HCT116 (cell line): ENCODE data around the gene ESPN. TPM values are rescaled to one million over a fixed set of nuclear protein-coding genes. Genes with fewer than 3 reads are reported as not detected.

Source experiments
- ATAC-seq: fragments of 200-7000 bp; cut with Tn5 transposase; 2 replicates; pipeline ENCODE4 v1.9.1; 2020; ENCODE audit warnings: mild to moderate bottlenecking, moderate library complexity
- BruUV-seq: library from RNA; stranded (reverse); fragments of 400-500 nt; replicated peaks from 2 replicates; lab custom pipeline; 2021; lab: Mats Ljungman, UMichigan
- CTCF ChIA-PET: fragments of 300-600 bp; sonication (Branson Sonifier 250); formaldehyde crosslinking; loops from one replicate; lab custom pipeline; 2021; ENCODE audit warnings: antibody characterized with exemption; lab: Charles Lee
- POLR2A ChIA-PET: fragments of 300-600, 350-600 bp; sonication (Branson Sonifier 250); formaldehyde crosslinking; loops from one replicate; lab custom pipeline; 2021; ENCODE audit warnings: antibody characterized with exemption; lab: Charles Lee
- RAD21 ChIA-PET, 2 experiments: fragments of 300-600 bp; sonication (Branson Sonifier 250); formaldehyde crosslinking; loops; one replicate each; lab custom pipeline; 2023; ENCODE audit warnings: low total read pairs in 2 of 2; ENCODE audit not compliant: uncharacterized antibody in 2 of 2, unreplicated experiment in 2 of 2, low non-redundant PET in 1 of 2; lab: Charles Lee
- DNase-seq: peaks from one replicate; pipeline ENCODE4 v3.0.0-alpha.2; 2010; ENCODE audit warnings: low read depth, low spot score
- H2AFZ ChIP-seq: fragments of 200-600 bp; shearing (Covaris generic), sonication (generic); 2 replicates; pipeline ENCODE4 v1.6.1; 2017; ENCODE audit warnings: low read depth, mixed run types, mixed read lengths, antibody characterized with exemption, low read length; ENCODE audit not compliant: poor library complexity, severe bottlenecking
- H3K27ac ChIP-seq: 2 replicates; pipeline ENCODE4 v1.5.1; 2012; ENCODE audit warnings: low read depth, low read length
- H3K27me3 ChIP-seq: fragments of 200-600 bp; sonication (generic); 2 replicates; pipeline ENCODE4 v1.6.1; 2016; ENCODE audit warnings: mixed run types, low read length, mixed read lengths; ENCODE audit not compliant: insufficient read depth
- H3K36me3 ChIP-seq, 2 experiments: fragments of 200-500 bp in 1 of 2; fragments of 200-600 bp in 1 of 2; sonication (Bioruptor generic) in 1 of 2; sonication (generic) in 1 of 2; 2 replicates each; pipeline versions ENCODE4 v1.5.1 to v1.6.1; 2014 to 2016; ENCODE audit warnings: low read length in 2 of 2, inconsistent platforms in 1 of 2, mixed read lengths in 1 of 2, mixed run types in 1 of 2; ENCODE audit not compliant: insufficient read depth in 2 of 2, control insufficient read depth in 1 of 2
- H3K4me1 ChIP-seq, 2 experiments: fragments of 200-600 bp in 1 of 2; sonication (generic) in 1 of 2; 2 replicates each; pipeline versions ENCODE4 v1.5.1 to v1.6.1; 2012 to 2017; ENCODE audit warnings: low read length in 2 of 2, inconsistent platforms in 1 of 2, mild to moderate bottlenecking in 1 of 2, mixed read lengths in 1 of 2, mixed run types in 1 of 2, moderate library complexity in 1 of 2; ENCODE audit not compliant: insufficient read depth in 2 of 2, control insufficient read depth in 1 of 2
- H3K4me2 ChIP-seq: fragments of 200-600 bp; sonication (generic); 2 replicates; pipeline ENCODE4 v1.6.1; 2017; ENCODE audit warnings: mixed run types, low read length, mixed read lengths
- H3K4me3 ChIP-seq, 2 experiments: fragments of 200-600 bp in 1 of 2; sonication (generic) in 1 of 2; replicated peaks in 1 of 2; 2 replicates each; pipeline ENCODE4 v1.5.1; 2011 to 2016; ENCODE audit warnings: low read length in 2 of 2, control low read depth in 1 of 2, low read depth in 1 of 2, mild to moderate bottlenecking in 1 of 2, mixed read lengths in 1 of 2, mixed run types in 1 of 2
- H3K79me2 ChIP-seq: fragments of 200-600 bp; sonication (generic); 2 replicates; pipeline ENCODE4 v1.6.1; 2017; ENCODE audit warnings: mild to moderate bottlenecking, mixed run types, low read length, moderate library complexity, mixed read lengths; ENCODE audit not compliant: insufficient read depth
- H3K9ac ChIP-seq: fragments of 200-600 bp; sonication (generic); 2 replicates; pipeline ENCODE4 v1.6.1; 2016; ENCODE audit warnings: low read length, mixed read lengths
- H3K9me2 ChIP-seq: fragments of 200-600 bp; sonication (generic), shearing (Covaris generic); 2 replicates; pipeline ENCODE4 v1.6.1; 2017; ENCODE audit warnings: mixed run types, mild to moderate bottlenecking, moderate library complexity; ENCODE audit not compliant: insufficient read depth
- H3K9me3 ChIP-seq, 2 experiments: fragments of 200-500 bp in 1 of 2; fragments of 200-600 bp in 1 of 2; sonication (Bioruptor generic) in 1 of 2; sonication (generic) in 1 of 2; 2 replicates each; pipeline ENCODE4 v1.6.1; 2014 to 2017; ENCODE audit warnings: low read length in 2 of 2, mixed read lengths in 2 of 2, inconsistent platforms in 1 of 2, low read depth in 1 of 2, mild to moderate bottlenecking in 1 of 2, mixed run types in 1 of 2, moderate library complexity in 1 of 2; ENCODE audit not compliant: control insufficient read depth in 1 of 2, insufficient read depth in 1 of 2
- H4K20me1 ChIP-seq: fragments of 200-600 bp; sonication (generic), shearing (Covaris generic); 2 replicates; pipeline ENCODE4 v1.6.1; 2017; ENCODE audit warnings: mixed run types, mild to moderate bottlenecking, moderate library complexity; ENCODE audit not compliant: insufficient read depth
- CEBPB ChIP-seq: IDR thresholded peaks from 2 replicates; pipeline ENCODE4 v1.6.1; 2012; ENCODE audit warnings: low read depth
- EGR1 ChIP-seq: IDR thresholded peaks from 2 replicates; pipeline ENCODE4 v1.6.1; 2012; ENCODE audit warnings: low read depth
- EZH2 ChIP-seq: fragments of 200-600 bp; sonication (generic); IDR thresholded peaks from 2 replicates; pipeline ENCODE4 v1.6.1; 2017; ENCODE audit warnings: antibody characterized with exemption, mixed run types
- POLR2A ChIP-seq: IDR thresholded peaks from 2 replicates; pipeline ENCODE4 v1.7.0; 2011; ENCODE audit warnings: borderline replicate concordance; ENCODE audit not compliant: insufficient read depth, insufficient read length; ENCODE audit errors: extremely low read depth
- POLR2AphosphoS5 ChIP-seq: IDR thresholded peaks from 2 replicates; pipeline ENCODE4 v1.6.1; 2011; ENCODE audit warnings: mild to moderate bottlenecking, low read depth, low read length, moderate library complexity
- RAD21 ChIP-seq: IDR thresholded peaks from 2 replicates; pipeline ENCODE4 v1.6.1; 2012; ENCODE audit warnings: low read depth, mild to moderate bottlenecking
- SIN3A ChIP-seq: IDR thresholded peaks from 2 replicates; pipeline ENCODE4 v1.6.1; 2012; ENCODE audit warnings: low read depth
- SP1 ChIP-seq: IDR thresholded peaks from 2 replicates; pipeline ENCODE4 v1.6.1; 2012; ENCODE audit warnings: low read depth
- SRF ChIP-seq: IDR thresholded peaks from 2 replicates; pipeline ENCODE4 v1.6.1; 2012; ENCODE audit warnings: low read depth
- YY1 ChIP-seq: IDR thresholded peaks from 2 replicates; pipeline ENCODE4 v1.6.1; 2011; ENCODE audit warnings: low read length, low read depth, moderate library complexity, mild to moderate bottlenecking; ENCODE audit not compliant: insufficient replicate concordance; ENCODE audit errors: extremely low read depth
- ZFX ChIP-seq: fragments of 450-650 bp; IDR thresholded peaks from 2 replicates; pipeline ENCODE4 v1.6.1; 2017
- ZNF274 ChIP-seq: fragments of 200-500 bp; sonication (Bioruptor generic); IDR thresholded peaks from 2 replicates; pipeline ENCODE4 v1.6.1; 2014; ENCODE audit warnings: mild to moderate bottlenecking, low read depth, low read length, inconsistent platforms
- intact Hi-C: fragments of 100-400 bp; cut with micrococcal nuclease; formaldehyde crosslinking; loops from 2 replicates; pipeline ENCODE4 v1.10.0; 2022
- total RNA-seq: library from RNA; stranded (reverse); gene quantifications from one replicate; pipeline ENCODE4 v1.2.1, GENCODE V29; 2021; ENCODE audit not compliant: unreplicated experiment
- TF ChIP-seq, protein P1 (sequence below): IDR thresholded peaks from 2 replicates; pipeline ENCODE4 v1.6.1; 2012
- TF ChIP-seq, protein P2 (sequence below): IDR thresholded peaks from 2 replicates; pipeline ENCODE4 v1.6.1; 2011; ENCODE audit warnings: mild to moderate bottlenecking, low read length, moderate library complexity; ENCODE audit not compliant: insufficient replicate concordance; ENCODE audit errors: extremely low read depth
- TF ChIP-seq, protein P3 (sequence below): IDR thresholded peaks from 2 replicates; pipeline ENCODE4 v1.6.1; 2012; ENCODE audit warnings: low read depth
- TF ChIP-seq, protein P4 (sequence below): IDR thresholded peaks from 2 replicates; pipeline ENCODE4 v1.6.1; 2012

ESPN gene
- total RNA-seq, 1 experiment from 2014 or later = 114 TPM

DNA sequence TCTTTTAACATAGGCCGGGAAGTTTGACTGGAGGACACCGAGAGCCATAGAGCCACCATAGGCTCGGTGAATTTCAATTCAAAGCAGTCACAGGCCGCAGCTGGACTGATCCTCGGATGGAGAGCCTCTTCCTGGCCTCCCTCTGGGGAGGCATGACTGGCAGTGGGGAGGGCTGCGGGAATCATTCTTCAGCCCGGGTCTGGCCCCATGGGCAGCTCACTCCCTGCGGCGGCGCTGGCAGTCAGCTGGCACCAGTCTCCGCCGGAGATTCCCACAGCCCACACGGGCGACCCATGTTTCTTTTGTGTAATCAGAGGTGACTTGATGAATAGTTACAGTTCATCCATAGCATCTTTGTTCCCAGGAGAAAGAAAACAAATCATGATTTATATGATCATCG is 10.6 kb downstream of the ESPN start:
- RAD21 ChIA-PET = no interaction called here
- no peak for ATAC-seq
- H3K36me3 ChIP-seq = no peaks in the 10 kb centered on the region
- no peaks in the 10 kb centered on the region for H3K9me2 ChIP-seq
- TF ChIP-seq SIN3A (no peak), RAD21 (no peak), SP1 (no peak), POLR2A (no peak), EGR1 (no peak), CEBPB (no peak), SRF (no peak), EZH2 (no peak), POLR2AphosphoS5 (no peak), ZNF274 (no peak), ZFX (no peak), YY1 (no peak)
- TF ChIP-seq, protein P1, sequence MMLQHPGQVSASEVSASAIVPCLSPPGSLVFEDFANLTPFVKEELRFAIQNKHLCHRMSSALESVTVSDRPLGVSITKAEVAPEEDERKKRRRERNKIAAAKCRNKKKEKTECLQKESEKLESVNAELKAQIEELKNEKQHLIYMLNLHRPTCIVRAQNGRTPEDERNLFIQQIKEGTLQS = no peak
- TF ChIP-seq, protein P2, sequence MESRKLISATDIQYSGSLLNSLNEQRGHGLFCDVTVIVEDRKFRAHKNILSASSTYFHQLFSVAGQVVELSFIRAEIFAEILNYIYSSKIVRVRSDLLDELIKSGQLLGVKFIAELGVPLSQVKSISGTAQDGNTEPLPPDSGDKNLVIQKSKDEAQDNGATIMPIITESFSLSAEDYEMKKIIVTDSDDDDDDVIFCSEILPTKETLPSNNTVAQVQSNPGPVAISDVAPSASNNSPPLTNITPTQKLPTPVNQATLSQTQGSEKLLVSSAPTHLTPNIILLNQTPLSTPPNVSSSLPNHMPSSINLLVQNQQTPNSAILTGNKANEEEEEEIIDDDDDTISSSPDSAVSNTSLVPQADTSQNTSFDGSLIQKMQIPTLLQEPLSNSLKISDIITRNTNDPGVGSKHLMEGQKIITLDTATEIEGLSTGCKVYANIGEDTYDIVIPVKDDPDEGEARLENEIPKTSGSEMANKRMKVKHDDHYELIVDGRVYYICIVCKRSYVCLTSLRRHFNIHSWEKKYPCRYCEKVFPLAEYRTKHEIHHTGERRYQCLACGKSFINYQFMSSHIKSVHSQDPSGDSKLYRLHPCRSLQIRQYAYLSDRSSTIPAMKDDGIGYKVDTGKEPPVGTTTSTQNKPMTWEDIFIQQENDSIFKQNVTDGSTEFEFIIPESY = no peak
- TF ChIP-seq, protein P3, sequence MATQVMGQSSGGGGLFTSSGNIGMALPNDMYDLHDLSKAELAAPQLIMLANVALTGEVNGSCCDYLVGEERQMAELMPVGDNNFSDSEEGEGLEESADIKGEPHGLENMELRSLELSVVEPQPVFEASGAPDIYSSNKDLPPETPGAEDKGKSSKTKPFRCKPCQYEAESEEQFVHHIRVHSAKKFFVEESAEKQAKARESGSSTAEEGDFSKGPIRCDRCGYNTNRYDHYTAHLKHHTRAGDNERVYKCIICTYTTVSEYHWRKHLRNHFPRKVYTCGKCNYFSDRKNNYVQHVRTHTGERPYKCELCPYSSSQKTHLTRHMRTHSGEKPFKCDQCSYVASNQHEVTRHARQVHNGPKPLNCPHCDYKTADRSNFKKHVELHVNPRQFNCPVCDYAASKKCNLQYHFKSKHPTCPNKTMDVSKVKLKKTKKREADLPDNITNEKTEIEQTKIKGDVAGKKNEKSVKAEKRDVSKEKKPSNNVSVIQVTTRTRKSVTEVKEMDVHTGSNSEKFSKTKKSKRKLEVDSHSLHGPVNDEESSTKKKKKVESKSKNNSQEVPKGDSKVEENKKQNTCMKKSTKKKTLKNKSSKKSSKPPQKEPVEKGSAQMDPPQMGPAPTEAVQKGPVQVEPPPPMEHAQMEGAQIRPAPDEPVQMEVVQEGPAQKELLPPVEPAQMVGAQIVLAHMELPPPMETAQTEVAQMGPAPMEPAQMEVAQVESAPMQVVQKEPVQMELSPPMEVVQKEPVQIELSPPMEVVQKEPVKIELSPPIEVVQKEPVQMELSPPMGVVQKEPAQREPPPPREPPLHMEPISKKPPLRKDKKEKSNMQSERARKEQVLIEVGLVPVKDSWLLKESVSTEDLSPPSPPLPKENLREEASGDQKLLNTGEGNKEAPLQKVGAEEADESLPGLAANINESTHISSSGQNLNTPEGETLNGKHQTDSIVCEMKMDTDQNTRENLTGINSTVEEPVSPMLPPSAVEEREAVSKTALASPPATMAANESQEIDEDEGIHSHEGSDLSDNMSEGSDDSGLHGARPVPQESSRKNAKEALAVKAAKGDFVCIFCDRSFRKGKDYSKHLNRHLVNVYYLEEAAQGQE = no peak
- TF ChIP-seq, protein P4, sequence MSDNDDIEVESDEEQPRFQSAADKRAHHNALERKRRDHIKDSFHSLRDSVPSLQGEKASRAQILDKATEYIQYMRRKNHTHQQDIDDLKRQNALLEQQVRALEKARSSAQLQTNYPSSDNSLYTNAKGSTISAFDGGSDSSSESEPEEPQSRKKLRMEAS = no peak
- no peaks in the 10 kb centered on the region for H3K9me3 ChIP-seq
- no peak overlapping the region for H3K4me3 ChIP-seq
- no peak overlapping the region for H3K9ac ChIP-seq
- no peak overlapping the region for H2AFZ ChIP-seq
- H3K4me2 ChIP-seq = no peak overlapping the region
- no peak overlapping the region for H3K27ac ChIP-seq
- H3K27me3 ChIP-seq = no peaks in the 10 kb centered on the region
- H4K20me1 ChIP-seq = no peaks in the 10 kb centered on the region
- POLR2A ChIA-PET = no interaction called here
- peaks cover 8 to 19% of the 10 kb centered on the region in 2 experiments for H3K4me1 ChIP-seq
- no peak for DNase-seq
- CTCF ChIA-PET = interaction anchor here (0.9 kb wide), 2 partner anchors 12 to 231 kb away, joined by 3 to 4 read pairs; no protein-coding TSS in a partner anchor
- intact Hi-C loops = no loop called here
- no peaks in the 10 kb centered on the region for H3K79me2 ChIP-seq
- no TSS peak for BruUV-seq
